Islet of Langerhans (tissue), 1 donor: ENCODE results near the gene NRIP1.

Experiments
- FAIRE-seq: peaks from one replicate; lab custom pipeline; 2011; peaks lifted over from hg19 to GRCh38; lab: Jason Lieb, UNC

NRIP1 gene

GRCh38 chr21:15064576-15065391 lies at the start of gene NRIP1:
TSS of gene NRIP1 (minus strand) at chr21:15065000. CDS start at chr21:14968192, 96,808 bp downstream.
- no peak for FAIRE-seq

GRCh38 chr21:15112858-15113257 lies 48.1 kb upstream of the NRIP1 start:
- no peak for FAIRE-seq

GRCh38 chr21:15108801-15109200 lies 44.0 kb upstream of the NRIP1 start:
- no peak for FAIRE-seq

- peak; percentile 9 for FAIRE-seq
Observed at GRCh38 chr21:15104470-15104869, 39.7 kb upstream of the NRIP1 start.

- no peak for FAIRE-seq
Observed at GRCh38 chr21:15098908-15099307, 34.1 kb upstream of the NRIP1 start.

GRCh38 chr21:15098181-15098580 lies 33.4 kb upstream of the NRIP1 start:
- no peak for FAIRE-seq

- FAIRE-seq: no peak
Observed at GRCh38 chr21:15097580-15097979, 32.8 kb upstream of the NRIP1 start.

GRCh38 chr21:15096146-15096545 lies 31.3 kb upstream of the NRIP1 start:
- no peak for FAIRE-seq

GRCh38 chr21:15095326-15095725 lies 30.5 kb upstream of the NRIP1 start:
- FAIRE-seq: no peak

- FAIRE-seq: no peak
Observed at GRCh38 chr21:15094706-15095105, 29.9 kb upstream of the NRIP1 start.

- FAIRE-seq: no peak
Observed at GRCh38 chr21:15093216-15093615, 28.4 kb upstream of the NRIP1 start.

- FAIRE-seq: no peak
Observed at GRCh38 chr21:15092745-15093144, 27.9 kb upstream of the NRIP1 start.

GRCh38 chr21:15090390-15090789 lies 25.6 kb upstream of the NRIP1 start:
- no peak for FAIRE-seq

GRCh38 chr21:15088488-15088887 lies 23.7 kb upstream of the NRIP1 start:
- no peak for FAIRE-seq

- no peak for FAIRE-seq
Observed at GRCh38 chr21:15084668-15085067, 19.9 kb upstream of the NRIP1 start.

- peak; percentile 76 for FAIRE-seq
Observed at GRCh38 chr21:15080526-15080925, 15.7 kb upstream of the NRIP1 start.

GRCh38 chr21:15079269-15079668 lies 14.5 kb upstream of the NRIP1 start:
- no peak for FAIRE-seq

- FAIRE-seq: no peak
Observed at GRCh38 chr21:15078180-15078579, 13.4 kb upstream of the NRIP1 start.

- no peak for FAIRE-seq
Observed at GRCh38 chr21:15077529-15078145, 12.8 kb upstream of the NRIP1 start.

GRCh38 chr21:15076730-15077129 lies 11.9 kb upstream of the NRIP1 start:
- no peak for FAIRE-seq

- FAIRE-seq: no peak
Observed at GRCh38 chr21:15071009-15071408, 6.2 kb upstream of the NRIP1 start.

- FAIRE-seq: peak; percentile 38
Observed at GRCh38 chr21:15066123-15066575, 1.3 kb upstream of the NRIP1 start.

- no peak for FAIRE-seq
Observed at GRCh38 chr21:15065392-15066122, 757 bp upstream of the NRIP1 start.
